ENCODE data around the gene TIMM17A.

DNA sequence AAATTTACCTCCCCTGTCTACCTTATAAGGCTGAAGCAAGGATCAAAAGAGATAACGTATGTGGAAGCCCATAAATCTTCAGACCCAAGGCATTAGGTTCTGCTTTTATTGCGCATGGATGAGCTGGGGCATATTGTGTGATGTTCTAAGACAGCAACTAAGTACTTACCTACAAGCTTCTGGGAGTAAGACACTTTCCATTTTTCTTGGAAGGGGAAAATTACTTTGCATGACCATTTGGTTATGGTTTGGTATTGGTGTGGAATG, 30.1 kb upstream of the TIMM17A start:
- TF ChIP-seq CTCF (IDR thresholded peaks at IDR 0.05) (no peak), POLR2A (IDR thresholded peaks at IDR 0.05) (no peak)
